Stimulated activated CD8-positive, alpha-beta memory T cell treated with anti-CD3 and anti-CD28 coated beads, Interleukin-4, amount 100 ng/mL, for 48 hours (primary cell): ENCODE results near the gene SEMA3A.
"Not testable (repeated sequence)": the region's sequence is repeated elsewhere in the genome, so short reads cannot be mapped to it uniquely, and the experiment has no call there.

Source experiments
- DNase-seq: peaks from one replicate; pipeline ENCODE4 v3.0.0-alpha.2; 2020

SEMA3A gene

DNA sequence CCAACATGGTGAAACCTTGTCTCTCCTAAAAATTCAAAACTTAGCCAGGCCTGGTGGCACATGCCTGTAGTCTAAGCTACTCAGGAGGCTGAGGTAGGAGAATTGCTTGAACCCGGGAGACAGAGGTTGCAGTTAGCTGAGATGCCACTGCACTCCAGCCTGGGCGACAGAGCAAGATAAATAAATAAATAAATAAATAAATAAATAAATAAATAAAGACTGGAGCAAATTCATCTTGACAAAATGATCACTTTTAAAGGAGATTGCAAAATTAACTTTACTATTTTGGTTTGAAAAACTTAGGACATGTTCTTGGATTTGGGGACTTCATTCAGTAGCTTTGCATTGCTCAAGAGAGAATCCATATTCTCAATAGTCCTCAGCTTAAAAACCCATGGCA lies 137.0 kb downstream of the SEMA3A start:
- no peak for DNase-seq

GRCh38 chr7:84055904-84056605 lies 138.5 kb downstream of the SEMA3A start:
- DNase-seq: no peak

DNA sequence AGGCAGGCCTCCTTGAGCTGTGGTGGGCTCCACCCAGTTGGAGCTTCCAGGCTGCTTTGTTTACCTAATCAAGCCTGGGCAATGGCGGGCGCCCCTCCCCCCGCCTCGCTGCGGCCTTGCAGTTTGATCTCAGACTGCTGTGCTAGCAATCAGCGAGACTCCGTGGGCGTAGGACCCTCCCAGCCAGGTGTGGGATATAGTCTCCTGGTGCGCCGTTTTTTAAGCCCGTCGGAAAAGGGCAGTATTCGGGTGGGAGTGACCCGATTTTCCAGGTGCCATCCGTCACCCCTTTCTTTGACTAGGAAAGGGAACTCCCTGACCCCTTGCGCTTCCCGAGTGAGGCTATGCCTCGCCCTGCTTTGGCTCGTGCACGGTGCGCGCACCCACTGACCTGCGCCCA lies 139.4 kb downstream of the SEMA3A start:
- DNase-seq: not testable (repeated sequence)

DNA sequence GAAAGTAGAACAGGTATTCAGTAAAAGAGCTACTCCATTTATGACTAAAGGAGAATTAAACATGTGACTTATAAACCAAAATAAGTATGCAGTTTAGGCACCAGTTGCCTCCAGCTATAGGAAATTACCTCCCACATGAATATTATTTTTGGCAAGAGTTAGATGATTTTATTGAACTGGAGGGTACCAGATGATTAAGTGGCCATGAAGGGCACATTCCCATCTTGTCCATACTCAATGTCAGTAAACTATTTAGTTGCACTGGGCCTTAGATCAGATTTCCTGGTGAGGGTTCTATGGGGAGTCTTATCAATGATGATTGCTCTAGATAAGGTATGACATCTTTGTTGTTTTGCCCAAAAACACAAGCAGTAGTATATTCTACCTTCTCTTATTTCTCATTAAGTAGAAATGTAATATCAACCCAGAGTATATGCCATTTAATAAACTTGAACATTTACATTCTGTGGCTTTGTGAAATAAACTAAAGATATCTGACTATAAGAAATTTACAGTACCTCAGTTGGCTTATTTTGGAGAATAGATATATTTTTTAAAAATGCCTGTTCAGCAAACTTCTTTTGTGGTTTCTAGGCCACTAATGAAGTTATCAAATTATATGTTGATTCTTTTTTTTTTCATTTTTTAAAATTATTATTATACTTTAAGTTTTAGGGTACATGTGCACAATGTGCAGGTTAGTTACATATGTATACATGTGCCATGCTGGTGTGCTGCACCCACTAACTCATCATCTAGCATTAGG lies 145.3 kb downstream of the SEMA3A start:
- no peak for DNase-seq

DNA sequence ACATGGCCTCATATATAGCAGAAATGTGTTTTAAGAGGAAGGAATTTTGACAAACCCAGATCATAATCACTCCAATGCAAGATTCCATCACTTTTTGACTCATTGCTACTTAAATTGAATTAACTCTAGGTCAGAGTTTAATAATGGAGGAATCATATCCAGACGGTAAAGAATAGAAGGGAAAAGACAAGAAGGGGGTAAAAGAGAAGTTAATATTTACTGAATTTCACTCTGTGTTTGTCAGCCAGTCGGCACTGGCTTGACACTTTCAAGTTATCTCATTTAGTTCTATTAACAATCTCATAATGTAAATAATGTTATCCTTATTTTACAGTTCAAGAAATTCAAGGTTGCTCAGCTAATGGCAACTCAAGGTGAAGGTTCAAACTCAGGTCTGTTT lies 147.5 kb downstream of the SEMA3A start:
- DNase-seq: no peak

DNA sequence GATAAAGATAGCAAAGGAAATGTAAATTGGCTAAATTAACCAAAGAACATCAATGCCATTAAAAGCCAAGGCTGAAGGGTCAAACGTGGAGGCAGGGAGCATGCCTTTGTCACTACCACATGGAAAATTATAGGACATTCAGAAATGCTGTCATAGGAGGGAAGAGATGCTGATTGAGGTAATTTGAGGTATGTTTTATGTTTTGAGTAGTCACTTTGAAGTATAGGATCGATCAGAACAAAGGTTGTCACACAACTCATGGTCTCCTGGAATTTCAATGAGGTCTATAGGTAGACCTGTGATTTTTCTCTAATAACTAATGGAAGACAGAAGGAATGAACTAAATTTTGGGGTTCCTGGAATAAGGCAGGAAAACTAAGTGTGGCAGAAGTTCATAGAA lies 149.8 kb downstream of the SEMA3A start:
- no peak for DNase-seq

DNA sequence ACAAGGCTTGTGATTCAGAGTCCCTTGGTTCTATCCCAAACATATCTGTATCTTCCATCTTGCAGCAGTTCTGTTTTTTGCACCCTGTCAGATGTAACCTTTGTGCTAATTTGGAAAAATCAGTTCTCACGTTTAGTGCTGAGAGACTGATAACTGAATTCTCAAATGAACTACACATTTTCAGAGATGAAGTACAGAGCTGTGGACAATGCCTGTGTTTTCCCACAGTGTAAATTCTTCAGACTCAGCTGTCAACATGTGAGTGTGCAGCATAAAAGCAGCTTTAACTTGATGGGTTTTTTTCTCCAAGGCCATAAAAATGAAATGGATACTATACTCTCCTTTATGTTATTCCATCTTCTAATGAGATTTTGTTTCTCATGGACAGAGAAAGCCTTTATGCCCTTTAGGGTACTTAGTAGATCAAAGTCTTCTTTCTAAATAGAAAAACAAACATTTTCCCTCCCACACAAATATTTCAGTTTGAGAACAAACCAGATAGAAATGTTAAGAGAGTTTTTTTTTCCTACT lies 150.9 kb downstream of the SEMA3A start:
- no peak for DNase-seq

- DNase-seq: no peak
These were observed 152.5 kb downstream of the SEMA3A start for GRCh38 chr7:84042110-84042539.

DNA sequence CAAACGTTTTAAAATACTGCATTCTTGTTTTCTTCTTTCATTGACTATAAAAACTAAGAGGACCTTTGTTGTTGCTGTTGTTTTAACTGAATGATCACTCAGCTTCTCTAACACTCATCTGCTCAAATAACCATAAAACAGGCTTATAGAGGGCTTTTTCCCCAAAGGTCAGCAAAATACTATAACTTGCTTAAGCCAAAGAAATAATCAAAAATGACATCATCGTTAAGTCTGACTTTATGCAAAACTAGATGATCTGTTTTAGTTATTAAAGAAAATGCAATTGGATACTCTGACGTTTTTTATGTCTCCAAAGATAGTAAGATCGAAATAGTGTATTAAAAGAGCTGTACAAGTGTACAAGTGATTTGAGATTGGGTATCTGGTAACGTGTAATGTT lies 152.9 kb downstream of the SEMA3A start:
- DNase-seq: no peak

DNA sequence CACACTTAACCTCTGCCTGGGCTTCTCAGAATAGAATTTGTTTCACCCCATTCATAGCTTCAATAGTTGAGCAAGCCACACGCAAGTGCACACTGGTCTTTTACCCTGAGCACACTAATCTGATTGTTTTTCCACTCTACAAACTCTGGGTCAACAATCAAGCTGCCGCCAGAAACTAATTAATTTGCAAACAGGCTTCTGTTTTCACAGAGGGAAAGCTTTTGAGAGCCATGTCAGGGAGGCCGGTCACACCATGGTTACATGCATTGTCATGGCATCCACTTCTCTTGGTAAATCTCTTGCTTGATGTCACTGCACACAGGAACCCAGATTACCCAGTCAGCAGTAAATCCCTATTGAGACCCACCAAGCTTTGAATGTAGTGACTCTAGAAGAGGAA lies 154.2 kb downstream of the SEMA3A start:
- DNase-seq: no peak

DNA sequence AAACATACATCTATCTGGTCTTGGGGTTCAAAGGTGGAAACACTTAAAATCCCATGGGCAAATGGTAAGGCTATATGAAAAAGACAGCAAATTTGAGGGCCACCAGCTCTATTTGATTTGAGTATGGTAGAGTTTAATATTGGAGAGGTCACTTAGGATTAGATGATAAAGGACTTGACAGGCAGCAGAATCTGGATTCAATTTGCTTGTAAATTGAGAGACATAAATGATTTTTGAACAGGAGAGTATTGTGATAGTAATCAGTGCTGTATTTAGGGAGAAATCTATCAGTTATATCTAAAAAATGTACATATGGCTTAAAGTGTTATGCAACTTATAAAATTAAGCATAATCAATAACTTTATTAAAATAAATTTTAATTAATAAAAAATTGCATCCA lies 155.2 kb downstream of the SEMA3A start:
- DNase-seq: no peak

DNA sequence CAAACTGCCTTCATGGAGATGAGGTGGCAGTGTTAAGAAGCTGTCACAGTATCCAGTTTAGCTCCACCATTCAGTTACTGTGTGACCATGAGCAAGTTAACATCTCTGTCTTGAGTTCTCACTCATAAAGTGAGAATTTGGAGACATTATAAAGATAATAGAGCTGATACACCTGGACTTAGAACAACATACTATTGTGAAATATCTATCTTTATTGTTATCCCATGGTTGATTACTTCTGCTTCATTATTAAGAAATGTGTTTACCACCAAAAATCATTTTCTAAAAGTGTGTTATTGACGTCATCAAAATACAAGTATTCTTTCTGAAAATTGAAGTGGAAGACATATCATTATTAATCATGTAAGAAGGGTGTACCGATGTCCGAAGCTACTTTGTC lies 166.9 kb downstream of the SEMA3A start:
- no peak for DNase-seq

- no peak for DNase-seq
These were observed 169.2 kb downstream of the SEMA3A start for GRCh38 chr7:84025332-84025927.

- no peak for DNase-seq
These were observed 171.8 kb downstream of the SEMA3A start for GRCh38 chr7:84022684-84023308.

DNA sequence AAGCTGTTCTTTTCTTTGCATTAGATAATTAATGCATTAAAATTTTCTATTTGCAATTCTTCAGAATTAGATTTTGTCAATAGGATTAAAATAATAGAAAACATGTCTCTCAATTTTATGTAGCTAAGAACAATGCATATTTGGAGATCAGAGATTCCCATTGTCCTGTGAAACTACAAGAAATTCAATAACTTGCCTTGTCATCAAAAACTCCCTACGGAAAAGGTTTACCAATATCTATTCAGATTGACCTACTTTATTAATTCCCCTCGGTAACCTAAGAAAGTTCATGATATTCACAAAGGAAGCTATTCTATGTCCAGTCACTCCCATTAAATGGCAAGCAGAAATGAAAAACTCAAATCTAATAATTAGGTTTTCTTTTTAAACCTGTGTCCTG lies 172.6 kb downstream of the SEMA3A start:
- no peak for DNase-seq

DNA sequence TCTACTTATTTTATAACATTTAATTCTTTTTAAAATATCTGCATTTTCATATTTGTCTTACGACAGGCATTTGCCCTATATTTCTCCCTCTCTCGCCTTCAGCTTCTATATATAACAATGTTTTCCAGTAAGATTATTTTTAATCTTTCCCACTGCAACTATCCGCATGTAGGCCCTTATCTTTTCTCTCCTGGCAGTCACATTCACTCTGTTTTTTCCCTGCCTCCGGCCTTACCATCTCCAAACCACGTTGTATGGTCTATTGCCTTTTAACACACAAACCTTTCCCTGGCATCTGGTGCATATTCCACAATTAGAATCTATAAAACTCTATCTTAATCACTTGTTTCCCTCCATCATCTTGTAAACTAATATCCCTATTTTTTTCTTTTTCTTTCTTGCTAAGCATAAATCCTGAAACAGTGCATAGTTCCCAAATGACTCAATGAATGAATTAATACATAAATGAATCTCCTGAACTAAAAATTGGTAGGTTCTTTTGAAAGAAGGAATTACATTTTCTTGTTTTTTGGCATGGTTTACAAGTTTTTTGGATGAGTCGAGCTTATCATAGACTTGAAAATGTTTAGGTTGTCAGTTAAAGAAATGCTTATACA lies 173.2 kb downstream of the SEMA3A start:
- DNase-seq: no peak

DNA sequence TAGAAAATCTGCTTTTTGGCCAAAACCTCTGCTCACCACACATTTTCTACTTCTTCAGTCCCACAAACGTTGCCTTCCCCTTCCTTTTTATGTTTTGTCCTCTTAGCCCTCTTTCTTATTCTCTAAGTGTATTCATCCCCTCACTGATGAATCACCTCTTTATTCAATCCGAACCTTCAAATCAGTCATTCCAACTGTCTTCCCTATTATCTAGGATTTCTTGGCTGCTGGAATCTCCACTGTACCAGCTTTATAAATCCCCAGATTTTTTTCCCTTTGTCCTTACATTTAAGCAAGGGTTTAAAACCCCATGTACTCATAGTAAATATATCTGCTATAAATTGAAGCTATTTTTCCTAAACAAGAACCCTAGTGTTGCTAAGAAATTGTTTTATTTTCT lies 176.9 kb downstream of the SEMA3A start:
- no peak for DNase-seq

DNA sequence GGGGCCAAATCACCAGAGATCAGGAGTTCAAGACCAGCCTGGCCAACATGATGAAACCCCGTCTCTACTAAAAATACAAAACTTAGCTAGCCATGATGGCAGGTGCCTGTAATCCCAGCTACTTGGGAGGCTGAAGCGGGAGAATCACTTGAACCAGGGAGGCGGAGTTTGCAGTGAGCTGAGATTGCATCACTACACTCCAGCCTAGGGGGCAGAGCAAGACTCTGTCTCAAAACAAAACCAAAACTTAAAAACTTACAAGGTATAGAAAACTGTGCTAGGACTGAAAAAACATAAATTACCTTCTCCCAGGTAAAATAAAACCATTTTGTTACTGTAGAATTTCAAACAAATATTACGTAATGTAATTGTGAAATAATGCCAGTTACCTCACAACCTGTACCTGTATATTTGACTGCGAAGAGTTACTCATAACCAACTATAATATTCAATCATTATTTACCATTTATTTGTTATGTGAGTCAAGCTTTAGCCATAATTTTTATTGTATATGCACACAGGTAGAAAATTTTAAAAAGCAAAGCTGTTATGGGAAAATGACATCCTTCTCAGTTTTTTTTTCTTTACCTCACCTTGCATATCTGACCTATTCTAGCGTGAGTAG lies 180.9 kb downstream of the SEMA3A start:
- DNase-seq: no peak

GRCh38 chr7:84009782-84010181 lies 184.8 kb downstream of the SEMA3A start:
- no peak for DNase-seq

DNA sequence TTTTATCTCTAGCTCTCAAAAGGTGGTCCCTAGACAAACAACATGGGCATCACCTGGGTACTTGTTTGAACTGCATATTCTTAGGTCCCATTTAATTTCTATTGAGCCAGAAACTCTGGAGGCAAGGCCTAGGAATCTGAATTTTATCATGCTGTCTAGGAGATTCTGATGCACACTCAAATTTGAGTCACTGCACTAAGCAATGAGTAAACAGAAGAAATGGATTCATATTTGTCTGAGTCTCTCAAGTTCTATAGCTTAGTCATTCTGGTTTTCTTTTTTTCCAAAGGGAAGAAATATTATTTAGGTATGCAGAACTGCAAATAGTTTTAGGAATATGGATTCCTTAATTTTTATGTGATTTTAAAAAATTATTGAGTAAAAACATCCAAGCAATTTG lies 185.5 kb downstream of the SEMA3A start:
- DNase-seq: no peak

DNA sequence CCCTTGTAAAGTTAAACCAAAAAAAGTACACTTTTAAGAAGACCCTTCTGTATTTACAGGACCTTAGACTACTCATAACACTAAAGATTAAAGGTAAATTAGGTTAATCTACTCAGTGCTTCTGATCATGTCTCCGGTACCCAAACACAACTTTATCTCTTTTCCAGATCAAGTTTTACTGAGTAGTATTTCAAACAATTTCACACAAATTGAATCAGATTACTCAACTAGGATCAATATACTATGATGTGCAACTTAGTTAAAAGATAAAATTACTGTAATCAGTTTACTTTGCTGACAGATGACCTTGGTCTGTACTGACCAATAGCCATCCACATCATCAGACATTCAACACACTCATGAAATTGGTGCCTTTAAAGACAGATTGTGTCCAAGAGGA lies 191.4 kb downstream of the SEMA3A start:
- no peak for DNase-seq

DNA sequence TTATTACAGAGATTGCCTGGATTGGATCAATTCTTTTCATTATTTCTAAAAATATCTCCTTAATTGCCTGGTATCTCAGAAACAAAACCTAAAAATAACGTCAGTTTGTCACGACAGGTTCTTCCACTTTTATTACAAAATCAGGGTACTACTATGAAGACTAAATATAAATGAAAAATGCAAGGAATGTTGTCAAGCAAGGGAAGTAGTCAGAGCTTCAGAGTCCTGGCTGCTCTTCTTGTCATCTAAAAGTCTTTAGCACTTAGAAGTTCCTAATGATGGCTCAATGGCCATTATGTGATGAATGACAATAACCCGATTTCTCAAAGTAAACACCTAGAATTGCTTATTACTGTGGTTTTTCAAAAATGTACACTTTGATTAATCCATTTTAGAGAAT lies 192.2 kb downstream of the SEMA3A start:
- no peak for DNase-seq

- DNase-seq: no peak
These were observed 197.7 kb downstream of the SEMA3A start for GRCh38 chr7:83996879-83997278.
